Measurements from ENCODE around the gene ADGRB2.

ADGRB2 gene

DNA sequence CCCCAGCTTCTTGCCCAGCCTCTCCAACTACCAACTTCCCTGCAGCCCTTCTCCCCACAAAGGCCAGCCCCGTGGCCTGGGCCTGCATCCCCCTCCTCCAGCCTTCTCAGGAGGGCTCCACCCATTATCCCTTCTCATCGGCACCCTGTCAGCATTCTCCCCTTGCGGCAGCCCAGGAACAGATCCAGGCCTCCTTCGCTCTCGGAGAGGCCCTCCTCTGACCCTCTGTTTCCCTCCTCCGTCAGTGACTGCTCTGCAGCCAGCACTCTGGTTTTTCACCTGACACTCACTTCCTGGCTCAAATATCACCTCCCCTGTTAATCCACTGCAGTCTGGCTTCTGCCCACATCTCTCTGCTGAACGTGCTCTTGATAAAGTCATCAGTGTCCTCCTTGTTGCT is 17.5 kb downstream of the ADGRB2 start (continued):
- TF ChIP-seq, protein P1, sequence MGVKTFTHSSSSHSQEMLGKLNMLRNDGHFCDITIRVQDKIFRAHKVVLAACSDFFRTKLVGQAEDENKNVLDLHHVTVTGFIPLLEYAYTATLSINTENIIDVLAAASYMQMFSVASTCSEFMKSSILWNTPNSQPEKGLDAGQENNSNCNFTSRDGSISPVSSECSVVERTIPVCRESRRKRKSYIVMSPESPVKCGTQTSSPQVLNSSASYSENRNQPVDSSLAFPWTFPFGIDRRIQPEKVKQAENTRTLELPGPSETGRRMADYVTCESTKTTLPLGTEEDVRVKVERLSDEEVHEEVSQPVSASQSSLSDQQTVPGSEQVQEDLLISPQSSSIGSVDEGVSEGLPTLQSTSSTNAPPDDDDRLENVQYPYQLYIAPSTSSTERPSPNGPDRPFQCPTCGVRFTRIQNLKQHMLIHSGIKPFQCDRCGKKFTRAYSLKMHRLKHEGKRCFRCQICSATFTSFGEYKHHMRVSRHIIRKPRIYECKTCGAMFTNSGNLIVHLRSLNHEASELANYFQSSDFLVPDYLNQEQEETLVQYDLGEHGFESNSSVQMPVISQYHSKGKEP (tag by site-specific recombination; IDR thresholded peaks at IDR 0.05): no peak
- TF ChIP-seq MYNN (tag by site-specific recombination; IDR thresholded peaks at IDR 0.05; ENCODE audit: borderline replicate concordance): no peak
- no peak for TF ChIP-seq ZNF701 (tag by site-specific recombination; IDR thresholded peaks at IDR 0.05)
- TF ChIP-seq ZNF664 (tag by site-specific recombination; IDR thresholded peaks at IDR 0.05): no peak
- no peak for TF ChIP-seq ZNF350 (tag by site-specific recombination; IDR thresholded peaks at IDR 0.05)
- TF ChIP-seq ZNF621 (tag by site-specific recombination; IDR thresholded peaks at IDR 0.05): no peak
- TF ChIP-seq ZNF585B (tag by site-specific recombination; IDR thresholded peaks at IDR 0.05): no peak
- TF ChIP-seq ZNF335 (tag by site-specific recombination; conservative IDR thresholded peaks at IDR 0.05): no peak
- TF ChIP-seq ZNF114 (tag by site-specific recombination; IDR thresholded peaks at IDR 0.05): no peak
- TF ChIP-seq, protein P2, sequence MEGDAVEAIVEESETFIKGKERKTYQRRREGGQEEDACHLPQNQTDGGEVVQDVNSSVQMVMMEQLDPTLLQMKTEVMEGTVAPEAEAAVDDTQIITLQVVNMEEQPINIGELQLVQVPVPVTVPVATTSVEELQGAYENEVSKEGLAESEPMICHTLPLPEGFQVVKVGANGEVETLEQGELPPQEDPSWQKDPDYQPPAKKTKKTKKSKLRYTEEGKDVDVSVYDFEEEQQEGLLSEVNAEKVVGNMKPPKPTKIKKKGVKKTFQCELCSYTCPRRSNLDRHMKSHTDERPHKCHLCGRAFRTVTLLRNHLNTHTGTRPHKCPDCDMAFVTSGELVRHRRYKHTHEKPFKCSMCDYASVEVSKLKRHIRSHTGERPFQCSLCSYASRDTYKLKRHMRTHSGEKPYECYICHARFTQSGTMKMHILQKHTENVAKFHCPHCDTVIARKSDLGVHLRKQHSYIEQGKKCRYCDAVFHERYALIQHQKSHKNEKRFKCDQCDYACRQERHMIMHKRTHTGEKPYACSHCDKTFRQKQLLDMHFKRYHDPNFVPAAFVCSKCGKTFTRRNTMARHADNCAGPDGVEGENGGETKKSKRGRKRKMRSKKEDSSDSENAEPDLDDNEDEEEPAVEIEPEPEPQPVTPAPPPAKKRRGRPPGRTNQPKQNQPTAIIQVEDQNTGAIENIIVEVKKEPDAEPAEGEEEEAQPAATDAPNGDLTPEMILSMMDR (tag by site-specific recombination; IDR thresholded peaks at IDR 0.05): no peak
- TF ChIP-seq, protein P3, sequence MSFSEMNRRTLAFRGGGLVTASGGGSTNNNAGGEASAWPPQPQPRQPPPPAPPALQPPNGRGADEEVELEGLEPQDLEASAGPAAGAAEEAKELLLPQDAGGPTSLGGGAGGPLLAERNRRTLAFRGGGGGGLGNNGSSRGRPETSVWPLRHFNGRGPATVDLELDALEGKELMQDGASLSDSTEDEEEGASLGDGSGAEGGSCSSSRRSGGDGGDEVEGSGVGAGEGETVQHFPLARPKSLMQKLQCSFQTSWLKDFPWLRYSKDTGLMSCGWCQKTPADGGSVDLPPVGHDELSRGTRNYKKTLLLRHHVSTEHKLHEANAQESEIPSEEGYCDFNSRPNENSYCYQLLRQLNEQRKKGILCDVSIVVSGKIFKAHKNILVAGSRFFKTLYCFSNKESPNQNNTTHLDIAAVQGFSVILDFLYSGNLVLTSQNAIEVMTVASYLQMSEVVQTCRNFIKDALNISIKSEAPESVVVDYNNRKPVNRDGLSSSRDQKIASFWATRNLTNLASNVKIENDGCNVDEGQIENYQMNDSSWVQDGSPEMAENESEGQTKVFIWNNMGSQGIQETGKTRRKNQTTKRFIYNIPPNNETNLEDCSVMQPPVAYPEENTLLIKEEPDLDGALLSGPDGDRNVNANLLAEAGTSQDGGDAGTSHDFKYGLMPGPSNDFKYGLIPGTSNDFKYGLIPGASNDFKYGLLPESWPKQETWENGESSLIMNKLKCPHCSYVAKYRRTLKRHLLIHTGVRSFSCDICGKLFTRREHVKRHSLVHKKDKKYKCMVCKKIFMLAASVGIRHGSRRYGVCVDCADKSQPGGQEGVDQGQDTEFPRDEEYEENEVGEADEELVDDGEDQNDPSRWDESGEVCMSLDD (tag by site-specific recombination; IDR thresholded peaks at IDR 0.05): no peak
- no peak for TF ChIP-seq ZNF354C (tag by site-specific recombination; IDR thresholded peaks at IDR 0.05; ENCODE audit: borderline replicate concordance, low read depth)
- TF ChIP-seq ZNF324 (tag by site-specific recombination; IDR thresholded peaks at IDR 0.05): no peak
- no peak for TF ChIP-seq ZNF600 (tag by site-specific recombination; IDR thresholded peaks at IDR 0.05)

DNA sequence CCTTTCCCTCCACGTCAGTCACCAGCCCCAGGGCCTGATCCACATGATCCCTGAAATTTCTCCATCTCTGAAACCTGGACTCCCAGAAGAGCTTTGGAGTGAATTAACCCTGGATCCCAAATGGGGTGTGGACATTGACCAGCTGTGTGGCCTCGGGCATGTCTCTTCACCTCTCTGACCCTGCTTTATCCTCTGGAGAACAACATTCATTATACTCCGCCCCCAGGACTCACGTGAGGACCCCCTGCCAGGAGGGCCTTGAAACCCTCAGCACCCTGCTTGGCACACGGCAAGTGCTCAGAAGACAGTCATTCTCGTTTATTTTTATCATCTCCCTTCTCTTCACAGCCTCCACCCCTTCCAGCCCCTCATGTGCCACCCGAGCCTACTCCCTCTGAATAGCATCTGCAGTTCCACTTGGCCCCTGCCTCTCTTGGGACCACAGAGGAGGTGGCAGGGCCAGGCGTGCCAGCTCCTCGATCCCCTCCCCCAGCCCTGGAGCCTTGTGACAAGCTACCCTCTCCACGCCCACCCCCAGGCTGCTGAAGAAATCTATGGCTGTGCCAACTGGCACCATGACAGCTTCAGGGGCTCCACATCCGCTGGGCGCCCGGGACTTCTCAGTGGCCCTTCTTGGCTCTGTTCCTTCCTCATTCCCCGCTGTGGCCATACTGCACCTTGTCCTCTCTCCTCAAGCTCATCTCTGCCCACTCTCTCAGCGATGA is 18.0 kb downstream of the ADGRB2 start:
- Histone ChIP-seq H3K4me3 (ENCODE audit: low read depth, low read length) (no peak overlapping the region), H3K9me3 (ENCODE audit: control insufficient read depth, insufficient read depth, low read depth, low read length) (no peaks in the 10 kb centered on the region), H3K4me1 (ENCODE audit: control insufficient read depth, insufficient read depth, low read length) (no peaks in the 10 kb centered on the region; the same call in 1 of the 2 replicates), H3K36me3 (ENCODE audit: control insufficient read depth in 2 of 2, insufficient read depth in 1 of 2, low read length in 2 of 2) (peaks cover 0 to 14% of the 10 kb centered on the region in 2 experiments; a peak in 1 of 3 replicates), H3K27ac (ENCODE audit: extremely low read depth, low read depth, low read length) (no peak overlapping the region)
- ChIA-PET POLR2A (interaction anchor here (1.0 to 1.3 kb wide), 3 partner anchors 34 to 101 kb away, joined by 3 to 4 read pairs (median 3); partner anchors contain the start of gene PEF1), CTCF (interaction anchor here (0.6 to 4.0 kb wide), 33 partner anchors 8 to 528 kb away, joined by 3 to 71 read pairs (median 5); partner anchors contain the start of gene ADGRB2)
- TF ChIP-seq, protein P2 (tag by site-specific recombination; IDR thresholded peaks at IDR 0.05): 0 out of 2 replicates have a peak, but pooled peaks have one; percentile 5
- TF ChIP-seq, protein P4, sequence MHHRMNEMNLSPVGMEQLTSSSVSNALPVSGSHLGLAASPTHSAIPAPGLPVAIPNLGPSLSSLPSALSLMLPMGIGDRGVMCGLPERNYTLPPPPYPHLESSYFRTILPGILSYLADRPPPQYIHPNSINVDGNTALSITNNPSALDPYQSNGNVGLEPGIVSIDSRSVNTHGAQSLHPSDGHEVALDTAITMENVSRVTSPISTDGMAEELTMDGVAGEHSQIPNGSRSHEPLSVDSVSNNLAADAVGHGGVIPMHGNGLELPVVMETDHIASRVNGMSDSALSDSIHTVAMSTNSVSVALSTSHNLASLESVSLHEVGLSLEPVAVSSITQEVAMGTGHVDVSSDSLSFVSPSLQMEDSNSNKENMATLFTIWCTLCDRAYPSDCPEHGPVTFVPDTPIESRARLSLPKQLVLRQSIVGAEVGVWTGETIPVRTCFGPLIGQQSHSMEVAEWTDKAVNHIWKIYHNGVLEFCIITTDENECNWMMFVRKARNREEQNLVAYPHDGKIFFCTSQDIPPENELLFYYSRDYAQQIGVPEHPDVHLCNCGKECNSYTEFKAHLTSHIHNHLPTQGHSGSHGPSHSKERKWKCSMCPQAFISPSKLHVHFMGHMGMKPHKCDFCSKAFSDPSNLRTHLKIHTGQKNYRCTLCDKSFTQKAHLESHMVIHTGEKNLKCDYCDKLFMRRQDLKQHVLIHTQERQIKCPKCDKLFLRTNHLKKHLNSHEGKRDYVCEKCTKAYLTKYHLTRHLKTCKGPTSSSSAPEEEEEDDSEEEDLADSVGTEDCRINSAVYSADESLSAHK (tag by site-specific recombination; IDR thresholded peaks at IDR 0.05): peak; percentile 87
- TF ChIP-seq ZNF423 (tag by site-specific recombination; IDR thresholded peaks at IDR 0.05): no peak
